ENCODE data around the gene SOS1.
"Not testable (repeated sequence)": the region's sequence is repeated elsewhere in the genome, so short reads cannot be mapped to it uniquely, and the experiment has no call there.

SOS1 gene

GRCh38 chr2:39099310-39099869 is 21.5 kb downstream of the SOS1 start:
- no peak for DNase-seq

DNA sequence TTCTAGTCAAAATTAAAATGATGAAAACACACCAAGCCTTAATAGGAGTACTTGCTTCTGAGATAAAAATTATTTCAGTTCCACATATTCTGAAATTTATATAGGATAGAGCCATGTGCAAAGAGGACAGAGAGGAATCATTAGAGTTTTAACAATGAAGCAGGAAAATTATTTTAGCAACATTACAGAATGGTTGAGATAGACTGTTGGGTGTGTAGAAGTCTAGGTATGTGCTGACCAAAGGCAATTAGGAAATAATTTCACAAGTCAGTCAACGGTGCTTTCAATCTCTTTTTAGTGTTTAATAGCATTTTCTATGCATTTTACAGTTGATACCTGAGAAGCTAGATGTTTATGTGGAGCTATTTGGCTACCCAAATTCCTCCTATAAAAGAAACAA is 25.2 kb downstream of the SOS1 start:
- DNase-seq = no peak

GRCh38 chr2:39094717-39095363 is 26.0 kb downstream of the SOS1 start:
- DNase-seq = no peak

GRCh38 chr2:39093218-39093898 is 27.5 kb downstream of the SOS1 start:
- DNase-seq = no peak

DNA sequence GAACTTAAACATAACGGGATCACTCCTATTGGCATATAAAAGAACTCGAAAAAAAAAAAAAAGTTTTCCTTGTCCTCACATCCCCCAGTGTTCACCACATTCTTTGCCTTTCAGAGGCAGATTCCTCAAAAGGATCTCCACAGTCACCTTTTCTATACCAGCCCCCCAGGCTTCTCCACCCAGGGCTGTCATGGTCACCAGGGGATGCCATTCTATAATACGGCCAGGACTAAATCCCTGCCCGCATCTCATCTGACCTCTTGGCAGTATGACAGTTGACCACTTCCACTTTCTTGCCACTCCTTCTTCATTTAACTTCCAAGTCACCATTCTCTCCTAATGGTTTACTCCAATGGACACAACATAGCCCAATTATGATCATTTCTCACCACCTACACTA is 29.3 kb downstream of the SOS1 start:
- no peak for DNase-seq

DNA sequence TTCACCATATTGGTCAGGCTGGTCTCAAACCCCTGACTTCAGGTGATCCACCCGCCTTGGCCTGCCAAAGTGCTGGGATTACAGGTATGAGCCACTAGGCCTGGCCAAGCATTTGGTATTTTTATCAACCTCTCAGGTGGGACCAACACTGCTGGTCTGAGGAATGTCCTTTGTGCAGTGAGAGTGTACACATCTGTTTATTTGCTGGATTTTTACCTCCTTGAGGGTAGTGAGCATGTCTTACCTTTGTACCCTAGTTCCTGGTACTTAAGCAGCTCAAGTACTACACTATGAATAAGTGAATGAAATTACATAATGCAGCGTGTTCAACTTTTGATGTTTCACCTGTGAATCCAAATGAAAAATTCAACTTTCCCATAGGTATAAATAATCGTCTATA is 29.8 kb downstream of the SOS1 start:
- no peak for DNase-seq

DNA sequence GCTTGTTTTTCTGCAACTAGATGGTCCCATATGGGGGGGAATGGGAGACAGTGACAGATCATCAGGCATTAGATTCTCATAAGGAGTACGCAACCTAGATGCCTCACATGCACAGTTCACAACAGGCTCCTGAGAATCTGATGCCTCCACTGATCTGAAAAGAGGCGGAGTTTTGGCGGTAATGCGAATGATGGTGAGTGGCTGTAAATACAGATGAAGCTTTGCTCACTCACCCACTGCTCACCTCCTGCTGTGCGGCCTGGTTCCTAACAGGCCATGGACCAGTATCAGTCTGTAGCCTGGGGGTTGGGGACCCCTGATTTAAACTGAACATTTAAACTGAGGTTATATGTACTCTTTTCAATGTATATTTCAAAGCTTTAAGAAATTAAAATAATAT is 40.7 kb downstream of the SOS1 start:
- no peak for DNase-seq

GRCh38 chr2:39069890-39070465 is 50.9 kb downstream of the SOS1 start:
- DNase-seq = no peak

- peak; percentile 17 for DNase-seq
These were observed 51.7 kb downstream of the SOS1 start for GRCh38 chr2:39069136-39069515.

GRCh38 chr2:39068299-39069135 is 52.3 kb downstream of the SOS1 start:
- peak; percentile 7 for DNase-seq

- no peak for DNase-seq
These were observed 55.2 kb downstream of the SOS1 start for GRCh38 chr2:39065616-39066015.

DNA sequence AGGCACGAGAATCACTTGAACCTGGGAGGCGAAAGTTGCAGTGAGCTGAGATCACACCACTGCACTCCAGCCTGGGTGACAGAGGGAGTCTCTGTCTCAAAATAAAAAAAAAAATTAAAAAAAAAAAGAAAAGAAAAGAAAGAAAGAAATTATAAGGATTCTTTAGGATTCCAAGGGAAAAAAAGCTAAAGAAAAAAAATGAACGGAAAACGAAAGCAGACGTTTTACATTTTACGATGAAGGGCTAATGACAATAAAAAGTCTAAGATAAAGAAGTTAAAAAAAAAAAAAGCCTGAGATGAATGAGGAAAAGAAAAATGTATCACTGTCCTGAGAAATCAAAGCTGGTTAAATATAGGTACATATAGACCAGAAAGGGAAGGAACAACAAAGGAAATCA is 58.5 kb downstream of the SOS1 start:
- DNase-seq = no peak

DNA sequence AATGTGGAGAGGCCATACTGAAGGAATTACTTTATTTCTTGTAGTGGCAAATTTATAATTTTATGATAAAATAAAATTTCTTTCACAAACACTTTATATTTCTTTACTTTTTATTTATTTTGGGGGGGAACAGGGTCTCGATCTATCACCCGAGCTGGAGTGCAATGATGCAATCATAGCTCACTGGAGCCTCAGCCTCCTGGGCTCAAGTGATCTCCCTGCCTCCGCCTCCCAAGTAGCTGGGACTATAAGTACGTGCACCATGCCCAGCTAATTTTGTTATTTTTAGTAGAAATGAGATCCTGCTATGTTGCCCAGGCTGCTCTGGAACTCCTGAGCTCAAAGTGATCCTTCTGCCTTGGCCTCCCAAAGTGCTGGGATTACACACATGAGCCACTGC is 59.6 kb downstream of the SOS1 start:
- DNase-seq = no peak

DNA sequence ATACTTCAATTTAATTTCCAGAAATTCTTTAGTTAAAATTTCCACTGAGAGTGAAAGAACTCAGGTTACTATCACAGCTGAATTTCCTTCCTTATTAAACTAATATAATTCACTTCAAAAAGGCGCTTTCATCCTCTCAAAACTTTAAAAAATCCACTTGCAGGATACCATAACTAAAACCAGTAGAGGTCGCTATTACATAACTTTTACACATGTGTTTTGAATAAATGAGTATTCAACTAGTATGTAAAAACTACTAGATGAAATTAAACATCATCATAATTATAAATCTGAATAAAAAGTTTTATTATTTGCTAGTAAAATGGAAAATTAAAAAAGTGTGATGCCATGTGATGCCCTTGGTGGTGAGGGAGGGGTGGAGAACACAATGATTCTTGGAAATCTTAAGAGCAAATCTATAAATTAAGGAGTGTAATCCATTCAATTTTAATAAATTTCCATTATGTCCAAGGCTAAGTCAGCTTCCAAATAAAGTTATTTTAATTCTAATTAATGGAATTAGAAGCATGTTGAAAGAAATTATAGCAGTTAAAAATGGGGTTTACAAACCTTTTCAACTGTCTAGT is 61.4 kb downstream of the SOS1 start:
- peak; percentile 50 for DNase-seq

DNA sequence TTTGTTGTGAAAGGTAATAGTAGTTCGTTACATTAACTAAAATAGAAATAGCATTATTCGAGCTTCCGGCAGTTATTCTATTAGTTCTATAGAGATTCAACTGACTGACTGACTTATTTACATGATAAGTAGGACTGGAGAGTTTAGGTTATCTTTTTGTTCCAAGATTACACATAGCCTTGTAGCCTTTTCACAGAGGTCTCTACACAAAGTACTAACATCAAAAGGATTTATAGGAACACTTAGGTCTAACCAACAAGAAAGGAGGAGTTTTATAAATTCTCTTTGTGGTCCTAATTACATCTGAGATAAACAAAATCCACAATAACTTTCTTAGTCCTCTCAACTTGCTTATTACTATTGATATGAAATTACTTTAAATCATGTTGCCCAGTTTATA is 62.8 kb downstream of the SOS1 start:
- DNase-seq = no peak

- not testable (repeated sequence) for DNase-seq
These were observed 68.2 kb downstream of the SOS1 start for GRCh38 chr2:39052665-39053064.

DNA sequence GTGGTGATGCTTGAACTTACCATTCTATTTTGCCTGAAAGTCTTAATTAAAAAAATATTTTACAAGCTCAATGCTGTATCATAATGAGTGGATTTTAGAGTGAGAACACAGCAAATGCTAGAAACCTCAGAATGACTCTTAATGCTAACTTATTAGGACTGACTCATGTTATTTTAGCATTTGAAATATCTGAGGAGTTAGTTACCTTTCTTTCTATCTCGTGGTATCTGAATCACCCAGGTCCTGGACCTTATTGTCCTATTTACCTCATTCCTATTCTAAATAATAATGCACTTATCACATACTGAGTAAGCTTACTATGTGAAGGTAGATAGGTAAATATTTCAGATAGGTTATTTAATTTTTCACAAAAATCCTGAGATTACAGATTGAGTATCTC is 70.7 kb downstream of the SOS1 start:
- DNase-seq = no peak

GRCh38 chr2:39039072-39039471 is 81.8 kb downstream of the SOS1 start:
- no peak for DNase-seq

- peak; percentile 63 for DNase-seq
These were observed 86.9 kb downstream of the SOS1 start for GRCh38 chr2:39033980-39034379.

DNA sequence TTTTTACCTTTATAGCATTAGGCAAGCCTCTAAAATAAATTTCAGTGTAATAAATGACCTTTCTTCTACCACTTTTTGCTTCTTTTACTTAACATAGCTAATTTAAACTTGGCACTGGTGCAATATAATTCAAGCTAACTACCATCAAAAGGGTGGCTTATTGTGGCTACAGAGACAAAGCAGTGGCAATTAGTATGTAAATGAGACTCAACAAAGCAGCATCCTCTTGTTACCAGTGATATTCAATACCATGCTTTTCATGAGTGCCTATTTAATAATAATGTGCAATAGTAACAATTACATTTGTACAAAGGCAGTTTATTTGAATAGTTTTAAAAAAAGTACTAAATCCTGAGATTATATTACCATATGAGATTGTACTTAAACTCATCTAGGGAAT is 93.4 kb downstream of the SOS1 start:
- no peak for DNase-seq

- no peak for DNase-seq
These were observed 96.0 kb downstream of the SOS1 start for GRCh38 chr2:39024833-39025232.

DNA sequence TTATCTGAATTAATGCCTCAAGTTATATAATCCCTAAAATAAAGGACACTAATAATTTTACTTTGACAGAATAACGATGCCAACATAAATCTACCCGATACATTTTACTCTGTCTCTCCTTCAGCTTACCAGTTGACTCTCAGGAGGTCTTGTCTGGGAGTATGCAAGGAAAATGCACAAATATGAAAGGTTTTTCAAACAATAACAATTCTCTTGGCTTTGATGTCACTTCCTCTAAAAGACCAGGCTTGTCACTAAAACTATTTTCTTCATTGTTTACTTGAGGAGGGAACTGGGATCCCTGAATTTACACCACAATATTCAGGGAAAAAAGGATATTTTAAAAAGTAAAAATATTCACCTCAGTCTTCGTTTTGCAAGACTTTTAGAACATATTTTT is 97.2 kb downstream of the SOS1 start:
- DNase-seq = peak; percentile 7
